Measurements from ENCODE around the gene HECTD1.

The HECTD1 gene

DNA sequence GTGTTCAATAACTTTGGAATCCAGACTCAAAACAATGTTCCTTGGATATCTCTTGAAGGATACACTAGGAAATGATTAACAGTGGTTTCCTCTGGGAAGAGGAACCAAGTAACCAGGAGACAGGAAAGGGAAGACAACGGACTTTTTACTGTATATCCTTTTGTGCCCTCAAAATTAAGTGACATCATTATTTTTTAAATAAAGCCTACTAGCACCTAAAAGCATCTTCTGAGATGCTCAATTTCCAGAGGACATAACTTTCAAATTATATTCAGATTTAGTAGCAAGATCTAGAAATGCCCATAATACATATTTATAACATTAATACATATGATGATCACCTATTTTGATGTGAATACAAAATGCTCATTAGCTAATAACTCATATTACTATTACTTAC lies 6.5 kb downstream of the HECTD1 start:
- WGBS (ENCODE audit: extremely low coverage, insufficient coverage, insufficient read length): no CpG with 5 or more reads among the region's 1 CpG
- H2BK12ac ChIP-seq (ENCODE audit: low read length): no peak overlapping the region

GRCh38 chr14:31200702-31200990 lies 6.9 kb downstream of the HECTD1 start:
- H3K18ac ChIP-seq (ENCODE audit: low read length): no peak overlapping the region
- peak in 1 of 2 donors; percentile 4 for DNase-seq
- no peak overlapping the region for H2BK5ac ChIP-seq (ENCODE audit: low read depth, low read length, poor library complexity)
- H2BK12ac ChIP-seq (ENCODE audit: low read length): no peak overlapping the region
- H3K14ac ChIP-seq (ENCODE audit: low read length): no peak overlapping the region
- no CpG with 5 or more reads among the region's 1 CpG for WGBS (ENCODE audit: extremely low coverage, insufficient coverage, insufficient read length)
- H3K9me3 ChIP-seq (ENCODE audit: insufficient read depth, low read depth, low read length): no peaks in the 10 kb centered on the region
- peaks cover 2% of the 10 kb centered on the region for H3K79me2 ChIP-seq (ENCODE audit: control insufficient read depth, insufficient read depth, low read length, poor library complexity)
- H3K23ac ChIP-seq (ENCODE audit: low read length): no peak overlapping the region
- no peak overlapping the region for H3K4me3 ChIP-seq (ENCODE audit: low read depth, low read length)
- peaks cover 10% of the 10 kb centered on the region in 2 experiments for H3K36me3 ChIP-seq (ENCODE audit: control insufficient read depth in 1 of 2, insufficient read depth in 2 of 2, low read length in 2 of 2)
- no peaks in the 10 kb centered on the region for H3K79me1 ChIP-seq (ENCODE audit: low read length)
- no peak overlapping the region for H3K9ac ChIP-seq (ENCODE audit: low read length)
- no peak overlapping the region for H4K8ac ChIP-seq (ENCODE audit: low read depth, low read length)
- H2BK120ac ChIP-seq (ENCODE audit: insufficient read depth, low read length, poor library complexity): no peak overlapping the region
- peaks cover 10 to 12% of the 10 kb centered on the region in 2 experiments for H3K4me1 ChIP-seq (ENCODE audit: control insufficient read depth in 1 of 2, insufficient read depth in 2 of 2, low read length in 2 of 2)
- no peak overlapping the region for H3K27ac ChIP-seq (ENCODE audit: low read depth, low read length)
- H4K12ac ChIP-seq (ENCODE audit: low read depth, low read length): no peak overlapping the region
- no peaks in the 10 kb centered on the region for H3K27me3 ChIP-seq (ENCODE audit: insufficient read depth, low read length)
- H3K4me2 ChIP-seq (ENCODE audit: low read length): no peak overlapping the region
- H3K4ac ChIP-seq (ENCODE audit: low read depth, low read length): peak overlapping the region; percentile 75
- H4K91ac ChIP-seq (ENCODE audit: low read depth, low read length): no peak overlapping the region
- no peak overlapping the region for H2AFZ ChIP-seq (ENCODE audit: insufficient read depth, low read length, poor library complexity)
- H2AK5ac ChIP-seq (ENCODE audit: low read length): no peak overlapping the region

More for the DNA sequence above, 6.5 kb downstream of the HECTD1 start:
- Histone ChIP-seq H3K4me3 (ENCODE audit: low read depth, low read length) (no peak overlapping the region), H3K9me3 (ENCODE audit: insufficient read depth, low read depth, low read length) (no peaks in the 10 kb centered on the region), H3K14ac (ENCODE audit: low read length) (no peak overlapping the region), H2AFZ (ENCODE audit: insufficient read depth, low read length, poor library complexity) (no peak overlapping the region), H2BK120ac (ENCODE audit: insufficient read depth, low read length, poor library complexity) (no peak overlapping the region), H3K79me1 (ENCODE audit: low read length) (no peaks in the 10 kb centered on the region), H2BK5ac (ENCODE audit: low read depth, low read length, poor library complexity) (no peak overlapping the region), H4K8ac (ENCODE audit: low read depth, low read length) (no peak overlapping the region), H3K23ac (ENCODE audit: low read length) (no peak overlapping the region), H3K4me1 (ENCODE audit: control insufficient read depth in 1 of 2, insufficient read depth in 2 of 2, low read length in 2 of 2) (peaks cover 5 to 10% of the 10 kb centered on the region in 2 experiments), H3K4ac (ENCODE audit: low read depth, low read length) (no peak overlapping the region), H3K4me2 (ENCODE audit: low read length) (no peak overlapping the region), H3K79me2 (ENCODE audit: control insufficient read depth, insufficient read depth, low read length, poor library complexity) (peaks cover 2% of the 10 kb centered on the region), H2AK5ac (ENCODE audit: low read length) (no peak overlapping the region), H4K12ac (ENCODE audit: low read depth, low read length) (no peak overlapping the region), H4K91ac (ENCODE audit: low read depth, low read length) (no peak overlapping the region), H3K36me3 (ENCODE audit: control insufficient read depth in 1 of 2, insufficient read depth in 2 of 2, low read length in 2 of 2) (peaks cover 10% of the 10 kb centered on the region in 2 experiments), H3K9ac (ENCODE audit: low read length) (no peak overlapping the region), H3K27ac (ENCODE audit: low read depth, low read length) (no peak overlapping the region), H3K18ac (ENCODE audit: low read length) (no peak overlapping the region), H3K27me3 (ENCODE audit: insufficient read depth, low read length) (no peaks in the 10 kb centered on the region)
- no peak for DNase-seq

DNA sequence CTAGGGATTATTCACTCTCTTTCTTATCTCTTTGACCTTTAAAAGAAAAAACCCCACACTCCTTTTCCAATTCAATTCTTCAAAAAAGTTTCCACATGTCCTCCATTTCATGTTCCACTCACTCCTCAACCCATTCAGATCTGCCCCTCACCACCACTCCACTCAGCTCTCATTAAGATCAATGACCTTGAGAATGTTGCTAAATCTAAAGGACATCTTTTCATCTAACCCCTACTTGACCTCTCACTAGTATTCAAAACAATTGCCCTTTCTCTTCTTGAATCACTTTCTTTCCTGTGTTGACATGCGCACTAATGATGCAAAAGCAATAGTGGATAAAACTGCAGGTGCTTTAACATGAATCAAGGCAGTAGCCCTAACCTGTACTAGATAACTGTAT lies 9.9 kb downstream of the HECTD1 start:
- peaks cover 2% of the 10 kb centered on the region for H3K79me2 ChIP-seq (ENCODE audit: control insufficient read depth, insufficient read depth, low read length, poor library complexity)
- no peak overlapping the region for H3K14ac ChIP-seq (ENCODE audit: low read length)
- no peak overlapping the region for H2BK120ac ChIP-seq (ENCODE audit: insufficient read depth, low read length, poor library complexity)
- no peak overlapping the region for H4K8ac ChIP-seq (ENCODE audit: low read depth, low read length)
- peaks cover 5 to 11% of the 10 kb centered on the region in 2 experiments for H3K36me3 ChIP-seq (ENCODE audit: control insufficient read depth in 1 of 2, insufficient read depth in 2 of 2, low read length in 2 of 2)
- H3K4ac ChIP-seq (ENCODE audit: low read depth, low read length): no peak overlapping the region
- H3K27me3 ChIP-seq (ENCODE audit: insufficient read depth, low read length): no peaks in the 10 kb centered on the region
- no peak overlapping the region for H3K27ac ChIP-seq (ENCODE audit: low read depth, low read length)
- no peak overlapping the region for H3K4me2 ChIP-seq (ENCODE audit: low read length)
- H3K23ac ChIP-seq (ENCODE audit: low read length): no peak overlapping the region
- H4K12ac ChIP-seq (ENCODE audit: low read depth, low read length): no peak overlapping the region
- H3K4me1 ChIP-seq (ENCODE audit: control insufficient read depth in 1 of 2, insufficient read depth in 2 of 2, low read length in 2 of 2): peaks cover 12 to 13% of the 10 kb centered on the region in 2 experiments
- H4K91ac ChIP-seq (ENCODE audit: low read depth, low read length): no peak overlapping the region
- H2AFZ ChIP-seq (ENCODE audit: insufficient read depth, low read length, poor library complexity): no peak overlapping the region
- no peak overlapping the region for H2BK12ac ChIP-seq (ENCODE audit: low read length)
- no peak for DNase-seq
- H2BK5ac ChIP-seq (ENCODE audit: low read depth, low read length, poor library complexity): no peak overlapping the region
- H3K9ac ChIP-seq (ENCODE audit: low read length): no peak overlapping the region
- no peak overlapping the region for H2AK5ac ChIP-seq (ENCODE audit: low read length)
- WGBS (ENCODE audit: extremely low coverage, insufficient coverage, insufficient read length): no CpG with 5 or more reads among the region's 1 CpG
- H3K9me3 ChIP-seq (ENCODE audit: insufficient read depth, low read depth, low read length): no peaks in the 10 kb centered on the region
- H3K18ac ChIP-seq (ENCODE audit: low read length): no peak overlapping the region
- no peak overlapping the region for H3K4me3 ChIP-seq (ENCODE audit: low read depth, low read length)
- H3K79me1 ChIP-seq (ENCODE audit: low read length): no peaks in the 10 kb centered on the region

- Histone ChIP-seq H3K79me2 (ENCODE audit: control insufficient read depth, insufficient read depth, low read length, poor library complexity) (peaks cover 3% of the 10 kb centered on the region), H3K9me3 (ENCODE audit: insufficient read depth, low read depth, low read length) (no peaks in the 10 kb centered on the region), H3K4me1 (ENCODE audit: control insufficient read depth in 1 of 2, insufficient read depth in 2 of 2, low read length in 2 of 2) (peaks cover 12 to 13% of the 10 kb centered on the region in 2 experiments), H3K79me1 (ENCODE audit: low read length) (no peaks in the 10 kb centered on the region), H2BK120ac (ENCODE audit: insufficient read depth, low read length, poor library complexity) (no peak overlapping the region), H3K4me2 (ENCODE audit: low read length) (no peak overlapping the region), H2BK5ac (ENCODE audit: low read depth, low read length, poor library complexity) (no peak overlapping the region), H3K27ac (ENCODE audit: low read depth, low read length) (no peak overlapping the region), H2BK12ac (ENCODE audit: low read length) (no peak overlapping the region), H3K18ac (ENCODE audit: low read length) (no peak overlapping the region), H4K8ac (ENCODE audit: low read depth, low read length) (no peak overlapping the region), H2AFZ (ENCODE audit: insufficient read depth, low read length, poor library complexity) (no peak overlapping the region), H4K12ac (ENCODE audit: low read depth, low read length) (no peak overlapping the region), H2AK5ac (ENCODE audit: low read length) (no peak overlapping the region), H3K27me3 (ENCODE audit: insufficient read depth, low read length) (no peaks in the 10 kb centered on the region), H3K36me3 (ENCODE audit: control insufficient read depth in 1 of 2, insufficient read depth in 2 of 2, low read length in 2 of 2) (peaks cover 6 to 12% of the 10 kb centered on the region in 2 experiments), H3K4ac (ENCODE audit: low read depth, low read length) (peak overlapping the region; percentile 76), H3K14ac (ENCODE audit: low read length) (no peak overlapping the region), H3K4me3 (ENCODE audit: low read depth, low read length) (no peak overlapping the region), H4K91ac (ENCODE audit: low read depth, low read length) (no peak overlapping the region), H3K9ac (ENCODE audit: low read length) (no peak overlapping the region), H3K23ac (ENCODE audit: low read length) (no peak overlapping the region)
- WGBS (ENCODE audit: extremely low coverage, insufficient coverage, insufficient read length): no CpG with 5 or more reads among the region's 8 CpGs
- DNase-seq: no peak
Observed at GRCh38 chr14:31196839-31197492, 10.6 kb downstream of the HECTD1 start.
